GM21619 (cell line): ENCODE measurements around the gene LRRK2.
"Not testable (repeated sequence)": the region's sequence is repeated elsewhere in the genome, so short reads cannot be mapped to it uniquely, and the experiment has no call there.

Experiments
- ATAC-seq: cut with Tn5 transposase; IDR thresholded peaks from one replicate; pipeline ENCODE4 v1.9.1; 2021; ENCODE audit not compliant: unreplicated experiment

The LRRK2 gene

DNA sequence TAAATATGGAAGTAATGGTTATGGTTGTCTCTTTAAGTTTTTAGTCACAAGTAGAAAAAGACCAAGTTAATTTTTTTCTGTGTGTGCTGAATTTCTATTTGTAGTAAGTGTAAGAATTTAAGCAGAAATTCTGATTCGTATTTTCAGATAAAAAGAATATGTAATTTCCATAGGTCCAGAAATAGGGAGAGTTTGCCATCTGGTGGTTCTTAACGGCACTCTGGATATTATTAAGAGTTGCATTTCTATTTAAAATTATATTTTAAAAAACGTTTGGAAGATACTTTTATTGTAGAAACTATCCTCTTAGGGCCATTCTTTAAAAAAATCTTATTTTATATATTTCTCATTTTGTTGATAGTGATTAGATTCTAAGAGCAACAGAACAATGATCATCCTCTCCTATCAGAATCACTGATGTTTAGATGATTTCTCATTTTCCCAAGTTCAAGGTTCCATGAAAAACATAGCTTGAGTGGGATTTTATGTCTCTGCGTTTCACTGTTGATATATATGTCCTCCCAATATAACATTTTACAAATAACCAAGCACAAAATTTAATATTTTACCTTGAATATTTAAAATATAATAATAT is 88.3 kb downstream of the LRRK2 start:
- no peak for ATAC-seq

DNA sequence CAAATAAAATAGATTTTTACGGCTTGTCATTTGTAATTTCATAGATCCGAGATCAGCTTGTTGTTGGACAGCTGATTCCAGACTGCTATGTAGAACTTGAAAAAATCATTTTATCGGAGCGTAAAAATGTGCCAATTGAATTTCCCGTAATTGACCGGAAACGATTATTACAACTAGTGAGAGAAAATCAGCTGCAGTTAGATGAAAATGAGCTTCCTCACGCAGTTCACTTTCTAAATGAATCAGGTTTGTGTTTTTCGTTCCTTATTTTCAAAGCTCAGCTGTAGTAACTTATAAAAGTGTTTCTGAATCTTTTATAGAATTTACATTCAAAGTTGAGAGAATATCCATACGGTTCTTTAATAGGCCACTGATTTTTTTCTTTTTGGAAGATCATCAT is 89.1 kb downstream of the LRRK2 start:
- peak; percentile 84 for ATAC-seq

DNA sequence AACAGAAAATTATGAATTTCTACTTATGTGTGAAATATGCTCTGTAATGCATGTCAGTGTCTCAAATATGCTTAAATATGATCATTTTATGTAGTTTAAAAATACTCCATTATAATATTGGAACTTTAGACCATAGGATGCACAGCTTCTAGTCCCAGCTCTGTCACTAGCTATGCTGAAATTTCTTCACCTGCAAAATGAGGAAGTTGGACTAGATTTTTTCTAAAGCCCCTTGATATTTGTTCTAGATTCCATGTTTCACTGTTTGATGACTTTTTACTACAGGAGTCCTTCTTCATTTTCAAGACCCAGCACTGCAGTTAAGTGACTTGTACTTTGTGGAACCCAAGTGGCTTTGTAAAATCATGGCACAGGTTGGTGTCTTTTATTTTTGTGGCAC is 90.1 kb downstream of the LRRK2 start:
- ATAC-seq, result no peak

DNA sequence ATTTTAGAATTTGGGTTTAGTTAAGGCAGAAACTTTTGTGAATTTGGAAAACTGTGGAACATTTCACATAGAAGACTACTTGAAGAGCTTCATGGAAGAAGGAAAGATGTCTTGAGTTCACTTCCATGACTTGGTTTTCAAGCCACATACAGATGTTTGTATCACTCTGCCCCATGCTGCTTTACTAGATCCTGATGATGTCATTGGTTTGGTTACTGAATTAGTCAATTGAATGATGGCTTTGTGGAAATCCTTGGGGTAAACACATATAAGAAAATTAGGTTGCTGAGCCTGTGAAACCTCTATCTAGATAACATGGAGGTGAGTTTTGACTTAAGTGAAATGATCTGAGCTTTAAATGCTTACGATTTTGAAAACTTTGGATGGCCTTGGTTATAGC is 90.6 kb downstream of the LRRK2 start:
- ATAC-seq, result no peak

DNA sequence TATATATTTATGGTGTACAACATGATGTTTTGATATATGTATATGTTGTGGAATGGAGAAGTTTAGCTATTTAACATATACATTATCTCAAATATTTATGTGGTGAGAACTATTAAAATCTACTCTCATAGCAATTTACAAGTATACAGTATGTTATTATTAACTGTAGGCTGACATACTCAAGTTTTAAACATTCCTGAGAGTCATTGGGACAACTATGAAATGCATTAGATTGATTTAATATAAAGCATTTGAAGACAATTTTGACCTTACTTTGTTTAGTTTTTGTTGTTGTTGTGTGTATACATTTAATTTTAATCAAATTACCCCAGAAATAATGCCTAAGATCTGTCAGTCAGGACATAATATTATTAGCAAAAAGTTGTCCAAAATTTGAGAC is 99.5 kb downstream of the LRRK2 start:
- ATAC-seq, result no peak

DNA sequence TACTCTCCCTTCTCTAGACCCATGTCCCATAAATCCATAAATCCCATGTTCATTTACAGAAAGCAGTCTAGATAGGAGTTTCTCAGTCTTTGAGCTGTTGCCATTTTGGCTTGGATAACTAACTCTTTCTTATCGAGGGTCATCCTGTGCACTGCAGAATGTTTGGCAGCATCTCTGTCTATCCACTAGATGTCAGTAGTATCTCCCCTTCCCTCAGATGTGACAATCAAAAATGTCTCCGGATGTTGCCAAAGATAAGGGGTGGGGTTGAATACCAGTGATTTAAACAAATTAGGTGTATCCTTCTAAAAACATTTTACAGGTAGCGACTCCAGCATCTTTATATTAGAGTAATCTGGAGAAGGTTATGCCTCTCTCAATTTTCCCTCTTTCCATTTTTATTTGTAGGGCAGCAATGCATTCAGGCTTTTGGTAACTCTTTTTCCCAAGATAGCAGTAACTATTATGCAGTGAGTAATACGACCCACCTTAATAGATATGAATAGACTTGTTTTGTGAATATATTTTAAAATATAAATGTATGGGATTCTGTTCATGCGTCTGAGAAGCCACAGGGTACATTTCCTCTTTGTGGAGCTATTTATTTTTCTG is 100.7 kb downstream of the LRRK2 start:
- peak; percentile 91 for ATAC-seq

DNA sequence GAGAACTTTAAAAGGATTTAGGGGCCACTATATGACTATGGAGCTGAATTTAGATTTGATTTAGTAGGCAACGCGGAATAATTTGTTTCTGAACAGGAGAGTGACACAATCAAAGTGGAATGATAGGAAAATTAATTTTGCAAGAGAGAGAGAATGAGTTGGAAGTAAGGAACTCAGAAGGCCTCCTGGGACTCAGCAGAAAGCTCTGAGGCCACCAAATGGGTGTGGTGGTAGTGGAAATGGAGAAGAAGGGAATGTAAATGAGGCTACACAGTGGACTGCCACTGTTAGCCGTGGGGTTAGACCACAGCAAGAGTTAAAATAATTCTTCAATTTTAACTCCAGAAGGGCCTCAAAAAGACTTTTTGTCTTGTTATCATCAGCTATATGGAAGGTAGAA is 102.7 kb downstream of the LRRK2 start:
- no peak for ATAC-seq

DNA sequence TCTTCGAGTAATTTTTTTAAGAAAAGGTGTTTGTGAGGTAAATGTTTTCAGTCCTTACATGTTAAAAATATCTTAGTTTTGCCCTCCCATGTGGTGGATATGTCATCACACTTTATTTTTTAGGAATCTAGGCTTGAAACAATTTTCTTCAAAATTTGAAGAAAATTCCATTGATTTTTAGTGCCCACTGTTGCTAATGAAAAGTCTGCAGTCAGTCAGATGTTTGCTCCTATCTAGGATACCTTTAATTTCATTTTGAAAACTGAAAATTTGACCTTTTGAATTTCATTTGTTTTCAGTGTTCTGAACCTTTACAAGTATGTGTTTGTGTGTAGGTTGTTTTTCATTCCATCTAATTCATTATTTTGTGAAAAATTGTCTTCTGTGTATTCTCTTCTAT is 105.4 kb downstream of the LRRK2 start:
- no peak for ATAC-seq

DNA sequence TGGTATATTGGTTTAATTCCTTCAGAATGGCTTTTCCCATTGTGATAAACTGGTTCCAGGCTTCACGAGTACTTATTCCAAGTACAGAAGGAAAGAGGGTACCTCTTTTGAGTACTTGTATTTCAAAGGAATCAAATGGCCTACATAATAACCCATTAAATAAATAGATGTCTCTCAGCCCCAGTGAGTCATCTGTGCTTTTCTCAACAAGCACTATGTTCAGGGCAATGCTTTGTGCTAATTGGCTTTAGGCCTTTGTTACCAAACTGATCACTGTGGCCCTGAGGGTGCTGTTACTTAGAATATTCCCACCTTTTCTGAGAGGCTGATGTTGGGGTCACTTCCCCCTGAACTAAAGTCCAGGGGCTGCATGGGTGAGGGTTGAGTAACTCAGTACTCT is 107.1 kb downstream of the LRRK2 start:
- no peak for ATAC-seq

DNA sequence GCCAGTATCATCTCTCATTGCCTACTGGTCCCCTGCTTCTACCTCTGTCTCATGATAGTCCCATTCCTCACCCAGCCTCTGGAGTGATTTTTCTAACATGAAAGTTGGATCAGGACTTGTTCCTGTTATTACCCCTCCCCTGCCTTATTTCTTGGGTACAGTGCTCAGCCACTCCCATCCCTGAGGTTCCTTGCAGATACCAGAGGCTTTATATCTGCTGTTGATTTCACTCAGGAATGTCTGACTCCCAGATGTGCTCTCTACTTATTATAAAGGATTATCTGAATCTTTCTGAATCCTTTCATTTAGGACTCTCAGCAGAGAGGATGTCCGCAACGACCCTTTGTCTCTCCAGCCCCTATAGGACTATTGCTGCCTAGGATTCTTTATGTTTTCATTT is 111.2 kb downstream of the LRRK2 start:
- ATAC-seq, result no peak

DNA sequence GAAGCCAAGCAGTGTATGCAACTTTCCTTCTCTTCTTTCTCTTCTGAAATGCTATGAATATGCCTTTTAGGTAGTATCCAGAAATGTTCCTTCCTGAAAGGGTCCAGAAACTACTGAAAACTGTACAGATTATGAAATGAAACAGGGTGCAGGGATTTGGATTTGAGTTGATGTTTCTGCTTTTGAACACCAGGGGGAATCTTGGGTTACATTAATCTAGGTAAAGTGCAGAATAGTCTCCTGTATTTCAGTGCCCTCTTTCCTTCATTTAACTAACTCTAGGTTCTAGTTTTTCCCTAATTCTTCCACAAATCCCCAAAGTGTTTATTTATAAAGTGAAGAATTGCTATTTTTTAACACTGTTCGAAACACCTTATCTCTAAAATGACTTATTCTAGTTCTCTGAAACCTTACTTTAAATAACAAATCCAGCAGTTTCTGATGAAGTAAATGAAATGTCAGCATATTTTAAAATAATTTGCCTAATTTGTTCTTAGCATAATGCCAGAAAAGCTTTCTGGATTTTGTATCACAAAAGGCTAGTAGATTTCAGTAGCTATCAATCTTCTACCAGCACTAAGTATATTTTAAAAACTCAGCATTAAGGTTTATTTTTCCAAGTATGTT is 111.9 kb downstream of the LRRK2 start:
- ATAC-seq, result no peak

DNA sequence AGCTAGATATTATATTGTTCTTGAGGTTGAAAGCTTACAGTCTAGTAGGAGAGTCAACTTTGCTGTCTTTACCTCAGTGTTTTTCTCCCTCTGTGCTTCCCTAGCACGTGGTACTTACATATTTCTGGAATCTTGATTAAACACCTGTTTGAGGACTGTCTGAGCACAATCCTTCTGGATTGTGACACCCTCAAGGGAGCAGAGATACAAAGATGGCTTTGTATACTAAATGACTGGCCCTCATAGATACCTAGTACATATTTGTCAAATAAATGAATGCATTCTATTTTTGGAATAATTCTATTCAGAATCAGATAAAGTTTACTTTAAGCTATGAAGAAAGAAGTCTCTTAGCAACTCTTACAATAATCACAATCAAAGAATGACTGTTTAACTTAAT is 113.3 kb downstream of the LRRK2 start:
- no peak for ATAC-seq

DNA sequence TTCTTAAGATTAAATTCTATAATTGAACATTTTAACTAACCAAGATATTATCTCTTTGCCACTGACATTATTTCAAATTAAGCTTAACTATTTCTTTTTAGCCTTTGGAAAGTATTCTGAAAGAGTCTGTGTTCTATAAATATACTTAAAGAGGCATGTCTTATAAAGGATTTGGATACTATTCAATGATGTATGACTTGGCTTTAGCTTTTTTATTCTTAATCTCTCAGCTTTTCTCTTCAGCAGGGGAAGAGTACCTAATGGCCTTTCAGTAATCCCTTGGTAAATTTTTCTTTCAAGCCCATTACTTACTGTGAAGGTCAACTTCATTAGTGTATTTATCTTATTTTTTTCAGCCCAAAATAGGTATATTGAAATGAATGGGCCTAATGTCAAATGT is 113.8 kb downstream of the LRRK2 start:
- no peak for ATAC-seq

DNA sequence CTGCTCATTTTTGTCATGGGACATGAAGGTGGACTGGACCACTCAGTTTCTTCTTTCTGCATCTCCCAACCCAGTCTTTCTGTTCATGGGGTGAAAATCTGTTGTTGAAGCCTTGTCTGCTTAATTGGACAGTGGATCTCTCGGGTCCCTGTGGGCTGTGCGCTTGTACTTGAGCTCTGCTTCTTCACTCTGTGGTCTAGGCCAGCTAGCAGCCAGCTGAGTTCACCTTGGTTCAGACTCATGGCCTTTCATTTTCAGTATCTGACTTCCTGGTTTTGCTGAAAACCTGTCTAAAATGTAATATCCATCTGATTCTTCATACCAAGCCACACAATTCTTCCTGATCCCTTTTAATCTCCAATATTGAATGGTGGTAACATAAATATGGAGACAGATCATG is 117.2 kb downstream of the LRRK2 start:
- ATAC-seq, result peak; percentile 85

DNA sequence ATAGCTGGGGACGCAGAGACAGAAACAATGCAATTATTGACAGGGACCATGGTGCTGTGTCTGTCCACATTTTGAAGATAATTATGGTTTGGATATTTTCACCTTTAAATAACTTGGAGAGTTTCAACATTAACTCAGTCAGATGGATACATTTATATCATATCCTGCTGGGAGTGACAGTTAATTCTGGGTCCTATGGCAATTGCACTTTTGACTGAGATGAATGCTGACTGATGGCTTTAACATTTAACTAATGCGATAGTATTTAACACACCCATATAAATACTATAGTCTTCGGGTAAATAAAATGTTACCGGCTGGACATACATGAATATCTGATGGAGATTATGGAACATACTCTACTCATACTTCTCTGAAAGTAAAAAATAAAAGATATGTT is 118.3 kb downstream of the LRRK2 start:
- ATAC-seq, result no peak

DNA sequence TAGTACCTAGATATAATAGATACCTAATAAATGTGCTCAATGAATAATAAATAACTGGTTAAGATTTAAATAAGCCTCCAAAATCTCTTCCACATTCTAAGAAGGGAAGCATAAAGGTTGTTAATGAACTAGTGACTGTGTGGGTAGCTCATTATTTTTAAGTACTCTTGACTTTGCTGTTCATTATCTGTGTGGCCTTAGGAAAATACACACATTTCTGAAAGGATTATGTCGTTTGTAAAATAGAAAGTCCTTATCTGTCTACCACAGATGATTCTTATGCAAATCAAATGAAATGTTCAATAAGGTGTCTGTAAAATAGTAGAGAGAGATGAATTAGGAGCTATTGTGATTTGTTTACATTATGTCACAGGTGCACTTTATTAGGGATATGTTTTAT is 119.5 kb downstream of the LRRK2 start:
- no peak for ATAC-seq

DNA sequence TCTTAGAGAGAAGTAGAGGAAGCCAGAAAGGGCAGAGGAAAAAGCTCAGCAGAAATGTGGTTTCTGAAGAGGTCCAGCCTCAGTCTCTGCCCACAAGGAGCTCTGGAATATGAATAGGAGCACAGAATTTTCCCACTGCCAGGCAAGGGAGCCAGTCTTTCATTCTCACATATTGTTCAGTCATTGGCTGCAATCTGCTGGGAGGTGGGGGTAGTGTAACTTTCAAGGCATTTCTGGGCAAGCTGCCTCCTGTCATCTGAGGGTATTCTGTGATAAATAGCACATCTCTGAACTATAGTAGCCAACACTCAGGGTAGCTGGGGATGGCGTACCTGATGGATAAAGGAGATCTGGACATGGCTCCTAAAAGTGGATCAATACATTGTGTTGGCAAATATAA is 127.2 kb downstream of the LRRK2 start:
- ATAC-seq, result no peak

DNA sequence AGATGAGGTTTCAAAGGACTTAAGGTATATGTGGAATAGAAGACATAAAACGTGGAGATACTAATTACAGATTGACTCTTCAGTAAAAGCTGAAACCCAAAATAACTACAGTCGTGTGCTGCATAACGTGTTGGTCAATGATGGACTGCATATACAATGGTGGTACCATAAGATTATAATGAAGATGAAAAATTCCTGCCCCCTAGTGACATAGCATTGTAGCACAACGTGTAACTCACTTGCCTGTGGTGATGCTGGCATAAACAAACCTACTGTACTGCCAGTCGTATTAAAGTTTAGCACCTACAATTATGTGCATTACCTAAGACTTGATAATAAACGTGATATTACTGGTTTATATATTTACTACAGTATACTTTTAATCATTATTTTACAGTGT is 150.3 kb downstream of the LRRK2 start:
- no peak for ATAC-seq

DNA sequence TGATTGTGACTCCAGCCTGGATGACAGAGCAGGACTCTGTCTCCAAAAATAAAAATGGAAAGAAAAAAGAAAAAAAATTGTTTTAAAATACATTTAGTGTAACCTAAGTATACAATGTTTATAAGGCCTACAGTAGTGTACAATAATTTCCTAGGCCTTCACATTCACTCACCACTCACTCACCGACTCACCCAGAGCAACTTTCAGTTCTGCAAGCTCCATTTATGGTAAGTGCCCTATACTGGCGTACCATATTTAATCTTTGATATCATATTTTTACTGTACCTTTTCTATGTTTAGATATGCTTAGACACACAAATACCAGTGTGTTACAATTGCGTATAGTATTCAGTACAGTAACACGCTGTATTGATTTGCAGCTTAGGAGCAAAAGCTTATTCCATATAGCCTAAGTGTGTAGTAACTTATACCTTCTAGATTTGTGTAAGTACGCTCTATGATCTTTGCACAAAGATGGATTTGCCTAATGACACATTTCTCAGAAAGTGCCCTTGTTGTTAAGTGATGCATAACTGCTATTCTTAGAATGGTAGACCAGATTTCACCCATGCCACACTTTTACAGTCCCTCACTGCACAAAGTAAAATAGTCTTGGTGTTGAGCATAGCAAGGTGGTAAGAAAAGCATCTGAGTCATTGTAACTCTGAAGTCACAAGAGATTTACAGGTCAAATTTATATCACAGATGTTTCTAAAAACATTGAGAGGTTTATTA is 151.9 kb downstream of the LRRK2 start:
- no peak for ATAC-seq

DNA sequence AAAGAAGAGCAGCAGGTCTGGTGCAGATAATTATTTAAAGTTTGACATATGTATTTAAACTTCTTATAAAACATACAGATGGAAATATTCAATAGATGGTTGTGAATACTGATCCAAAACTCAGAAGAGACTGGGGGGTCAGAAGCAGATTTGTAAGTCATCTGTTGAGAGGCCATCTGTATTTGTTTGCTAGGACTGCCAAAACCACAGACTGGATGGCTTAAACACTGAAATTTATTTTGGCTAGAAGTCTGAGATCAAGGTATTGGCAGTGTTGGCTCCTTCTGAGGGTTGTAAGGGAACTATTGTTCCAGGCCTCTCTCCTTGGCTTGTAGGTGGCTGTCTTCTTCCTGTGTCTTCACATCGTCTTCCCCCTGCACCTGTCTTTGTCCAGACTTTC is 153.9 kb downstream of the LRRK2 start:
- ATAC-seq, result no peak

DNA sequence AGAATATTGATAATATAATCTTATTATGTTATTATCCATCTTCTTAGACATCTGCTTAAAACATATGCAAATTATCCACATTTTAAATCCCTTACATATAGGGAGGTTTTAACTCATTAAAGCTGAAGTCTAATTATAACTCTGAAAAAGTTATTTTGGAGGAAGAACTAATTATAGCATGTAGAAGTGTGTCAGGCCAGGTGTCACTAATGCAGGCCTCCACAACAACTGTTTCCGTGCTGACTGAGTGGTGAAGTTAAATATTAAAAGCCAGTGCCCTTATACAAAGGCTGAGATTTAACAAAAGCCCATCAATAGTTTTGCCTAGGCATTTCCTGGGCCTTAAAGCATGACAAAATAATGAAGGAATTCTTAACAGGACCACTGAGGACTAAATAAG is 157.4 kb downstream of the LRRK2 start:
- peak; percentile 92 for ATAC-seq

DNA sequence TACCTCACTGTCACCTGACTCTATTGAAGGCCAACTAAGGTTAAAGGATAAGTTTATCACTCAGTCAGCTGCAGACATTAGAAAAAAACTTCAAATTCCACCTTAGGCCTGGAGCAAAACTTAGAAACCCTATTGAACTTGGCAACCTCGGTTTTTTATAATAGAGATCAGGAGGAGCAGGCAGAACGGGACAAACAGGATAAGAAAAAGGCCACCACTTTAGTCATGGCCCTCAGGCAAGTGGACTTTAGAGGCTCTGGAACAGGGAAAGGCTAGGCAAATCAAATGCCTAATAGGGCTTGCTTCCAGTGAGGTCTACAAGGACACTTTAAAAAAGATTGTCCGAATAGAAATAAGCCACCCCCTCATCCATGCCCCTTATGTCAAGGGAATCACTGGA is 162.5 kb downstream of the LRRK2 start:
- ATAC-seq, result not testable (repeated sequence)
